HG03066 (cell line): Measurements from ENCODE around the gene NUP214.
"Not testable (repeated sequence)": the region's sequence is repeated elsewhere in the genome, so short reads cannot be mapped to it uniquely, and the experiment has no call there.

Experiments
- ATAC-seq: cut with Tn5 transposase; IDR thresholded peaks from one replicate; pipeline ENCODE4 v1.9.1; 2021; ENCODE audit warnings: low read depth; ENCODE audit not compliant: unreplicated experiment

Gene NUP214

GRCh38 chr9:131115360-131115742 lies 10.0 kb upstream of the NUP214 start:
- not testable (repeated sequence) for ATAC-seq

- ATAC-seq: no peak
Measured at GRCh38 chr9:131116281-131117120, 8.9 kb upstream of the NUP214 start.

- ATAC-seq: no peak
Measured at GRCh38 chr9:131117121-131117761, 8.1 kb upstream of the NUP214 start.

GRCh38 chr9:131117762-131118145 lies 7.6 kb upstream of the NUP214 start:
- ATAC-seq: no peak

GRCh38 chr9:131119600-131119999 lies 5.8 kb upstream of the NUP214 start:
- no peak for ATAC-seq

GRCh38 chr9:131120620-131121228 lies 4.7 kb upstream of the NUP214 start:
- no peak for ATAC-seq

GRCh38 chr9:131121346-131121745 lies 4.0 kb upstream of the NUP214 start:
- no peak for ATAC-seq

- no peak for ATAC-seq
Measured at GRCh38 chr9:131122158-131122557, 3.2 kb upstream of the NUP214 start.

GRCh38 chr9:131125038-131125287 lies 423 bp upstream of the NUP214 start:
- no peak for ATAC-seq

- no peak for ATAC-seq
Measured at GRCh38 chr9:131126059-131126426, 657 bp downstream of the NUP214 start.

- ATAC-seq: no peak
Measured at GRCh38 chr9:131129183-131129582, 3.8 kb downstream of the NUP214 start.

- ATAC-seq: no peak
Measured at GRCh38 chr9:131138676-131139075, 13.3 kb downstream of the NUP214 start.

GRCh38 chr9:131140112-131140511 lies 14.7 kb downstream of the NUP214 start:
- ATAC-seq: no peak

- no peak for ATAC-seq
Measured at GRCh38 chr9:131140550-131140949, 15.2 kb downstream of the NUP214 start.

GRCh38 chr9:131142160-131142559 lies 16.8 kb downstream of the NUP214 start:
- ATAC-seq: no peak

GRCh38 chr9:131144201-131144600 lies 18.8 kb downstream of the NUP214 start:
- ATAC-seq: no peak

GRCh38 chr9:131145245-131145644 lies 19.9 kb downstream of the NUP214 start:
- no peak for ATAC-seq

- no peak for ATAC-seq
Measured at GRCh38 chr9:131146186-131146585, 20.8 kb downstream of the NUP214 start.

- no peak for ATAC-seq
Measured at GRCh38 chr9:131148276-131148675, 22.9 kb downstream of the NUP214 start.

- ATAC-seq: no peak
Measured at GRCh38 chr9:131148966-131149687, 23.7 kb downstream of the NUP214 start.

- ATAC-seq: no peak
Measured at GRCh38 chr9:131149688-131150053, 24.3 kb downstream of the NUP214 start.
